Lung (tissue), 12 donors: ENCODE data around the gene GRID1. TPM values are rescaled to one million over a fixed set of nuclear protein-coding genes. Genes with fewer than 3 reads are reported as not detected.

Source experiments
- ATAC-seq: fragments of 200-7000 bp; cut with Tn5 transposase; one replicate; pipeline ENCODE4 v1.9.1; 2020; ENCODE audit warnings: moderate number of reproducible peaks; ENCODE audit not compliant: insufficient read depth, low FRiP score
- DNase-seq, 3 donors: peaks; one replicate each; pipeline ENCODE4 v3.0.0-alpha.2; 2013 to 2017
- H3K27ac ChIP-seq, 2 donors: one replicate each; pipeline ENCODE4 v1.5.1; 2013; ENCODE audit warnings: mild to moderate bottlenecking in 2 of 2, moderate library complexity in 2 of 2, control low read depth in 1 of 2, inconsistent platforms in 1 of 2, low read depth in 1 of 2, low read length in 1 of 2
- H3K27me3 ChIP-seq, 3 donors: one replicate each; pipeline ENCODE4 v1.5.1; 2013; ENCODE audit warnings: low read length in 2 of 3; ENCODE audit not compliant: control insufficient read depth in 3 of 3, insufficient read depth in 3 of 3
- H3K36me3 ChIP-seq, 4 donors: one replicate each; pipeline ENCODE4 v1.5.1; 2013; ENCODE audit warnings: low read length in 4 of 4, mild to moderate bottlenecking in 1 of 4, moderate library complexity in 1 of 4; ENCODE audit not compliant: control insufficient read depth in 4 of 4, insufficient read depth in 4 of 4
- H3K4me1 ChIP-seq, 5 donors: one replicate each; pipeline ENCODE4 v1.5.1; 2013; ENCODE audit warnings: low read length in 5 of 5, mild to moderate bottlenecking in 2 of 5, moderate library complexity in 1 of 5; ENCODE audit not compliant: control insufficient read depth in 5 of 5, insufficient read depth in 5 of 5
- H3K4me3 ChIP-seq: one replicate; pipeline ENCODE4 v1.5.1; 2013; ENCODE audit warnings: mild to moderate bottlenecking, control low read depth, moderate library complexity
- H3K9ac ChIP-seq, 2 donors: one replicate each; pipeline ENCODE4 v1.5.1; 2013; ENCODE audit warnings: low read length in 2 of 2, control low read depth in 1 of 2; ENCODE audit not compliant: insufficient read depth in 1 of 2
- H3K9me3 ChIP-seq, 4 donors: one replicate each; pipeline ENCODE4 v1.5.1; 2013; ENCODE audit warnings: low read length in 3 of 4, mild to moderate bottlenecking in 1 of 4, moderate library complexity in 1 of 4; ENCODE audit not compliant: control insufficient read depth in 4 of 4, insufficient read depth in 3 of 4
- WGBS, 2 donors: extraction: QIAGEN DNeasy Blood & Tissue Kit; methylation state at CpG; one replicate each; pipeline ENCODE4 v1.1.7; 2013; 5-methylcytosine and 5-hydroxymethylcytosine counted together
- polyA plus RNA-seq, 2 donors: library from polyadenylated mRNA; stranded (reverse); fragments of 200-250 nt; gene quantifications; one replicate each; pipeline ENCODE4 v1.2.1, GENCODE V29; 2013
- total RNA-seq, 2 donors: library from RNA; depleted of rRNA in 1 of 2; stranded (reverse); fragments of >200 nt in 1 of 2; gene quantifications; one replicate each; pipeline ENCODE4 v1.2.1, GENCODE V29; 2014 to 2021
- TF ChIP-seq, protein P1 (sequence below): IDR thresholded peaks from 2 replicates; pipeline ENCODE4 v1.5.1; 2012; ENCODE audit warnings: mild to moderate bottlenecking; ENCODE audit errors: control extremely low read depth, extremely low read depth
- donor health status: control.
- donor health status: control.
- donor health status: Bipolar disorder and iron deficiency.
- donor health status: healthy.
- donor health status: DM: yes; HTN: yes; CAD: no.

GRID1 gene
- total and polyA plus RNA-seq, 4 donors = 1.1 to 3.6 (median 2.2) TPM

DNA sequence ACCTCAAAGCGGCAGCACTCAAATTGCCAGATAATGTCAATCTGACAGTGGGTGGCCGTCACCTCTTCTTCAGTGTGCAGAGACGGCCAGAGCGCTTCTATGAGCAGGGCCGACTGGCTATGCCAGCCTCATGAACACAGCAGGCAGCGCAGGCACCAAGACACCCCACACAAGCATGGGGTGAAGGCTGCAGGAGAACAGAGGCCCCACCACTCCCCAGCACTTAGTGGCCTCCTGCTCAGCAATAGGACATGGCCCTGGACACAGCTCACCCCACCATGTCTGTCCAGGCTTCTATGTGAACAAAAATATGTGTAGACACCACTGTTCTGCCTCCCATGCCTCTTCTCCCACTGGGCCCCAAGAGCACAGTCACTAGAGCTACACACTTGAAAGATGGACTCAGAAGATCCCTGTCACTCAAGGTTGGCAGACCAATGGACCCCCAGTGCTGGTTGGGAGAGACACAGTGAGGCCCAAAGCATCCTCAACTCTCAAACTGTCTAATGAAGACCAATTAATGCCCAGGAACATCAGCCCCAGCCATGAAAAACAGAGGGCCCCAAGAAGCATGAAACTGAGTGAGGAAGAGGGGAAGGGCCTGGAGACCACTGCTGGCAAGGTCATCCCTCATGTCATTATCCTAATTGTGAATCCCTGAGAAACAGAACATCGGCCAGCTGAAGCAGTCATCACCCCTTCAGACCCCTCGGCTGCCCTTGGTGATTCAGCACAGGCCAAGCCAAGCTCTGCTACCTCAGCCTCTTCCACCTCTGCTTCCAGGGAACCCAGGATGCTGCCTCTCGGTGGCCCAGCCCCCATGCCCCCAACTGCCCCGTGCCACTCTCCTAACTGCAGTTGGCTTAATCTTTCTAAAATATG lies 77.7 kb downstream of the GRID1 start:
- no peak overlapping the region for H3K27ac ChIP-seq
- no peak overlapping the region for H3K9ac ChIP-seq
- H3K4me3 ChIP-seq = no peak overlapping the region
- no peak for DNase-seq
- 88 to 89% methylated on average over 10 of the region's 10 CpGs for WGBS, 2 donors
- no peaks in the 10 kb centered on the region for H3K36me3 ChIP-seq
- ATAC-seq = no peak
- H3K9me3 ChIP-seq = no peaks in the 10 kb centered on the region
- TF ChIP-seq, protein P1, sequence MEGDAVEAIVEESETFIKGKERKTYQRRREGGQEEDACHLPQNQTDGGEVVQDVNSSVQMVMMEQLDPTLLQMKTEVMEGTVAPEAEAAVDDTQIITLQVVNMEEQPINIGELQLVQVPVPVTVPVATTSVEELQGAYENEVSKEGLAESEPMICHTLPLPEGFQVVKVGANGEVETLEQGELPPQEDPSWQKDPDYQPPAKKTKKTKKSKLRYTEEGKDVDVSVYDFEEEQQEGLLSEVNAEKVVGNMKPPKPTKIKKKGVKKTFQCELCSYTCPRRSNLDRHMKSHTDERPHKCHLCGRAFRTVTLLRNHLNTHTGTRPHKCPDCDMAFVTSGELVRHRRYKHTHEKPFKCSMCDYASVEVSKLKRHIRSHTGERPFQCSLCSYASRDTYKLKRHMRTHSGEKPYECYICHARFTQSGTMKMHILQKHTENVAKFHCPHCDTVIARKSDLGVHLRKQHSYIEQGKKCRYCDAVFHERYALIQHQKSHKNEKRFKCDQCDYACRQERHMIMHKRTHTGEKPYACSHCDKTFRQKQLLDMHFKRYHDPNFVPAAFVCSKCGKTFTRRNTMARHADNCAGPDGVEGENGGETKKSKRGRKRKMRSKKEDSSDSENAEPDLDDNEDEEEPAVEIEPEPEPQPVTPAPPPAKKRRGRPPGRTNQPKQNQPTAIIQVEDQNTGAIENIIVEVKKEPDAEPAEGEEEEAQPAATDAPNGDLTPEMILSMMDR = no peak
- no peaks in the 10 kb centered on the region for H3K4me1 ChIP-seq
- H3K27me3 ChIP-seq = no peaks in the 10 kb centered on the region

DNA sequence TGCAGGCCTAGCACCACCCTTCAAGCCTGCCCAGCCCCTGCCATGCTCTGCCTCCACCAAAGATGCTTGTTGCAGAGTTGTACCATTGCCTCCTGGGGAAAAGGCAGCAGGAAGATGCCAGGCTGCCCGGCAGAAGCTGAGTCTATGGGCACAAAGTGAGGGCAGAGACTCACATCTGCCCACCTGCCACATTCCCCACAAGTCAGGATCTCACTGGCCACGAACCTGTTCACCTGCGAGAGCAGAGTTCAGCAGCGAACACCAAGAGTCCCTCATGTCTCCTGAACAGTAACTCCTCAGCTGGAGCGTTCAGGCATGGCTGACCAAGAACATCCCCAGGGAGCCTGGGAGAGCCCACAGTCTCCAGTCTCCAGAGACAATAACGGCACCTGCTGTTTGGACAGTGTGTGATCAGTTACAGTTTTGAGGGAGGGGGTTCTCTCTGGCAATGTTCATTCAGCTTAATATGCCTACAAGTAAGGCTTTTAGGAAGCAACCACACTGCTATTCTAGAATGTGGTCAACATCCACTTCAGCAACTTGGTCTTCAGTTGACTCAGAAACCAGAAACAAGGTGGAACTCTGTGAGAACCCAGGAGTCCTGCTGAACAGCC lies 78.5 kb downstream of the GRID1 start:
- no peak for DNase-seq
- 73 to 77% methylated on average over 6 of the region's 6 CpGs for WGBS, 2 donors
- no peak overlapping the region for H3K27ac ChIP-seq
- no peak overlapping the region for H3K9ac ChIP-seq
- no peak for ATAC-seq
- no peak overlapping the region for H3K4me3 ChIP-seq
- no peaks in the 10 kb centered on the region for H3K27me3 ChIP-seq
- H3K4me1 ChIP-seq = no peaks in the 10 kb centered on the region
- TF ChIP-seq, protein P1 = no peak
- no peaks in the 10 kb centered on the region for H3K36me3 ChIP-seq
- no peaks in the 10 kb centered on the region for H3K9me3 ChIP-seq

DNA sequence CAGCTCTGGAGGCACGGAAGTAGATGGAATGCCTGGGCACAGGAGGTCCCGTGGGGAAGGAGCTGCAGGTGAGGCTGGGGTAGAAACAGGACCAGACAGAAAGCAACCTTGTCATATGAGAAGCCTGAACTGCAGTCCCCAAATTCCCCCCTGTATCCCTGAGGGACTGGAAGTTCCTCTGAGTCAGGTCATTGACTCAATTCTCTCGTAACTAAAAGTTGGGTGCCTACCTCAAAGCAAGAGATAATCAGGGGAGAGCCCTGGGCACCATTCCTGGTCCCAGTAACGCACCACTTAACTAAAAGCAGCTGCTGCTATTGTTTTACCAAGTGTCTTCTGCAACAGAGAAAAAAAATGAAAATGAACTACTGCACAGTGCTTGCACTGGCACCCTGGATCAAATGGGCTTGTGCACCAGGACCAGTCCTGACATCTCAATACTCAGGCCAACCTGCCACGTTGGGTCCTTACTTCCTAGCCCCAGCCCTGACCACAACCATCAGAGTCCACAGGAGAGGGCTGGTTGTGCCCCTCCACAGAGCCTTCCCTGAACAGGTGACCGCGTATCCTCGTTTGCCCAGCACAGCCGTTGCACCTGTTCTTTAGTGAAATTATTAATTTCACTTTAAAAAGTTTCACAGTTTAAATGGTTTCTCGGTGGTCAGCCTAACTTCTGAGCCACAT lies 79.3 kb downstream of the GRID1 start:
- ATAC-seq (no peak), DNase-seq (no peak)
- H3K4me3 ChIP-seq = no peak overlapping the region
- H3K27ac ChIP-seq = no peak overlapping the region
- WGBS, 2 donors = 77 to 78% methylated on average over 10 of the region's 10 CpGs
- H3K9ac ChIP-seq = no peak overlapping the region
- no peaks in the 10 kb centered on the region for H3K36me3 ChIP-seq
- H3K27me3 ChIP-seq = no peaks in the 10 kb centered on the region
- H3K9me3 ChIP-seq = no peaks in the 10 kb centered on the region
- no peaks in the 10 kb centered on the region for H3K4me1 ChIP-seq
- TF ChIP-seq, protein P1 = no peak
